ENCODE results near the gene IVD. TPM values are rescaled to one million over a fixed set of nuclear protein-coding genes. Genes with fewer than 3 reads are reported as not detected.
"Not testable (repeated sequence)": the region's sequence is repeated elsewhere in the genome, so short reads cannot be mapped to it uniquely, and the experiment has no call there.

The IVD gene
- total RNA-seq, 1 donor from 2014 or later: 106 TPM

- H3K9me3 ChIP-seq (replicated peaks): no peaks in the 10 kb centered on the region
- no peak overlapping the region for H3K27ac ChIP-seq (replicated peaks)
- H3K27me3 ChIP-seq (ENCODE audit: low read depth): no peaks in the 10 kb centered on the region
- no peaks in the 10 kb centered on the region for H3K36me3 ChIP-seq
- H3K4me3 ChIP-seq: no peak overlapping the region
- DNase-seq: no peak
- TF ChIP-seq CTCF (IDR thresholded peaks at IDR 0.05; ENCODE audit: borderline replicate concordance): no peak
- intact Hi-C loops (cut with micrococcal nuclease): no loop called here
- peaks cover 76% of the 10 kb centered on the region for H3K4me1 ChIP-seq
Observed at GRCh38 chr15:40452296-40453090, 46.9 kb downstream of the IVD start.

- H3K9me3 ChIP-seq (replicated peaks); H3K27me3 ChIP-seq (ENCODE audit: low read depth); intact Hi-C loops (cut with micrococcal nuclease); H3K4me3 ChIP-seq; H3K27ac ChIP-seq (replicated peaks); DNase-seq; H3K36me3 ChIP-seq: not testable (repeated sequence)
- peaks cover 76% of the 10 kb centered on the region for H3K4me1 ChIP-seq
Observed at GRCh38 chr15:40453941-40454340, 48.3 kb downstream of the IVD start.

GRCh38 chr15:40454904-40455391, 49.4 kb downstream of the IVD start:
- no peak for TF ChIP-seq CTCF (IDR thresholded peaks at IDR 0.05; ENCODE audit: borderline replicate concordance)
- Histone ChIP-seq H3K4me3 (no peak overlapping the region), H3K27ac (replicated peaks) (no peak overlapping the region), H3K36me3 (peaks cover 16% of the 10 kb centered on the region), H3K27me3 (ENCODE audit: low read depth) (no peaks in the 10 kb centered on the region), H3K4me1 (peaks cover 72% of the 10 kb centered on the region), H3K9me3 (replicated peaks) (no peaks in the 10 kb centered on the region)
- DNase-seq: no peak
- intact Hi-C loops (cut with micrococcal nuclease): no loop called here

GRCh38 chr15:40456299-40456712, 50.7 kb downstream of the IVD start:
- TF ChIP-seq CTCF (IDR thresholded peaks at IDR 0.05; ENCODE audit: borderline replicate concordance): no peak
- no peak for DNase-seq
- Histone ChIP-seq H3K36me3 (peaks cover 27% of the 10 kb centered on the region), H3K27me3 (ENCODE audit: low read depth) (no peaks in the 10 kb centered on the region), H3K9me3 (replicated peaks) (no peaks in the 10 kb centered on the region), H3K4me3 (no peak overlapping the region), H3K27ac (replicated peaks) (peak overlapping the region; percentile 64), H3K4me1 (peaks cover 60% of the 10 kb centered on the region)
- intact Hi-C loops (cut with micrococcal nuclease): no loop called here

- Histone ChIP-seq H3K4me1 (peaks cover 56% of the 10 kb centered on the region), H3K27me3 (ENCODE audit: low read depth) (no peaks in the 10 kb centered on the region), H3K27ac (replicated peaks) (peak overlapping the region; percentile 64), H3K4me3 (no peak overlapping the region), H3K36me3 (peaks cover 31% of the 10 kb centered on the region), H3K9me3 (replicated peaks) (no peaks in the 10 kb centered on the region)
- intact Hi-C loops (cut with micrococcal nuclease): no loop called here
- TF ChIP-seq CTCF (IDR thresholded peaks at IDR 0.05; ENCODE audit: borderline replicate concordance): no peak
- no peak for DNase-seq
Observed at GRCh38 chr15:40456738-40457137, 51.1 kb downstream of the IVD start.

All from left ventricle myocardium inferior (tissue), 1 donor.